ENCODE measurements around the gene SELENOW.

- TF ChIP-seq CTCF (conservative IDR thresholded peaks at IDR 0.05; ENCODE audit: low read length), result no peak
- no peak for TF ChIP-seq EZH2phosphoT487 (IDR thresholded peaks at IDR 0.05; ENCODE audit: borderline replicate concordance)
These were observed 49.1 kb upstream of the SELENOW start for GRCh38 chr19:47729468-47729798.

Data from Loucy (cell line).